T follicular helper cell (primary cell): ENCODE results near the gene ZNF121.
"Not testable (repeated sequence)": the region's sequence is repeated elsewhere in the genome, so short reads cannot be mapped to it uniquely, and the experiment has no call there.

Source experiments
- DNase-seq: peaks from one replicate; pipeline ENCODE4 v3.0.0-alpha.2; 2020; ENCODE audit warnings: low read depth
- total RNA-seq, 2 experiments: gene quantifications; one replicate each; lab custom pipeline; 2026; lab: John Stamatoyannopoulos, UW

The ZNF121 gene
- 172 to 241 reads per million in 2 experiments for total RNA-seq

- DNase-seq, result peak; percentile 55
These were observed at the start of gene ZNF121 for GRCh38 chr19:9584073-9584833. ZNF121 (minus strand) TSS chr19:9584504; CDS start chr19:9568097, 16,407 bp downstream.

- no peak for DNase-seq
These were observed 43.6 kb upstream of the ZNF121 start for GRCh38 chr19:9627856-9628255.

- DNase-seq, result no peak
These were observed 38.2 kb upstream of the ZNF121 start for GRCh38 chr19:9622531-9622930.

GRCh38 chr19:9621156-9622037 is 37.1 kb upstream of the ZNF121 start, which contains the start of gene ZNF561:
ZNF561 (minus strand) TSS chr19:9621232; CDS start chr19:9619456, 1,776 bp downstream.
- DNase-seq, result peak; percentile 82

GRCh38 chr19:9620842-9621155 is 36.5 kb upstream of the ZNF121 start:
- no peak for DNase-seq

- no peak for DNase-seq
These were observed 31.5 kb upstream of the ZNF121 start for GRCh38 chr19:9615844-9616243.

- no peak for DNase-seq
These were observed 26.3 kb upstream of the ZNF121 start for GRCh38 chr19:9610484-9611113.

GRCh38 chr19:9608912-9609311 is 24.6 kb upstream of the ZNF121 start:
- no peak for DNase-seq

- no peak for DNase-seq
These were observed 12.7 kb upstream of the ZNF121 start for GRCh38 chr19:9597027-9597426.

GRCh38 chr19:9586764-9587163 is 2.5 kb upstream of the ZNF121 start:
- peak; percentile 64 for DNase-seq

GRCh38 chr19:9582081-9582725 is 2.1 kb downstream of the ZNF121 start:
- not testable (repeated sequence) for DNase-seq

- DNase-seq, result no peak
These were observed 3.6 kb downstream of the ZNF121 start for GRCh38 chr19:9580728-9581127.

- DNase-seq, result no peak
These were observed 14.0 kb downstream of the ZNF121 start for GRCh38 chr19:9570255-9570654.

- no peak for DNase-seq
These were observed 17.6 kb downstream of the ZNF121 start for GRCh38 chr19:9566729-9567128.

- DNase-seq, result no peak
These were observed 18.2 kb downstream of the ZNF121 start for GRCh38 chr19:9565900-9566705.

- no peak for DNase-seq
These were observed 31.6 kb downstream of the ZNF121 start for GRCh38 chr19:9552536-9553274.

- DNase-seq, result no peak
These were observed 36.4 kb downstream of the ZNF121 start for GRCh38 chr19:9547870-9548269.

GRCh38 chr19:9541281-9541680 is 43.0 kb downstream of the ZNF121 start:
- not testable (repeated sequence) for DNase-seq

GRCh38 chr19:9539921-9540320 is 44.4 kb downstream of the ZNF121 start:
- not testable (repeated sequence) for DNase-seq

- DNase-seq, result not testable (repeated sequence)
These were observed 45.1 kb downstream of the ZNF121 start for GRCh38 chr19:9539201-9539600.
